Loucy (cell line): Measurements from ENCODE around the gene ATAD3C.

Experiments used
- CTCF ChIP-seq: fragments of 200-600 bp; sonication (generic); conservative IDR thresholded peaks from 2 replicates; pipeline ENCODE4 v1.5.1; 2014; ENCODE audit warnings: mild to moderate bottlenecking, antibody characterized with exemption, low read length
- EZH2phosphoT487 ChIP-seq: fragments of 200-600 bp; IDR thresholded peaks from 2 replicates; pipeline ENCODE4 v1.6.1; 2018; ENCODE audit warnings: antibody characterized with exemption, mild to moderate bottlenecking, moderate library complexity, borderline replicate concordance

DNA sequence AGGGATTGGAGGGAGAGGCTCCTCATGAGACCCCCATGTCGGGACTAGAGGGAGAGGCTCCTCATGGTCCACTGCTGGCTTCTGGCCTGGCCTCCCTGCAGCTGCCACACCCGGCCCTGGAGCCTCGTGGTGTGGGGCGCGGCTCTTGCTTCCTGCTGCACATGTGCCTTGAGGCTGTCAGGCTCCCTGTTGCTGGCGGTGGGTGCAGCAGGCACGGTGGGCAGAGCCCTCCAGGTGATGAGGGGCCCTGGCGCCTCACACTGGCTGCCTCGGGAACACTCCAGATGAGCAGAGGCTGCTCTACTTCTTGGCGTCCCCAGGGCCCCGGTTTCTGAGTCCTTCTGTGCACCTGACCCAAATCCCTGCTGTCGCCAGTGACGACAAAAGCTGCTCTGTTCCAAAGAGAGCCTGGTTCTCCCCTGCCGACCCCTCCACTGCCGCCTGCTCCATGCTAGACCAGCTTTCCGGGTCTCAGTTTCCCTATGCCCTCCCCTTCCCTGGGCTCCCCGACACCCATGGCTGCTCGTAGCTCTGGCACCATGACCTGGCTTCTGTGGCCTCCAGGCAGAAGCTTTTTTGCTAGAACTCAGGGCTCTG, 12.3 kb downstream of the ATAD3C start:
- 0 out of 2 replicates have a peak, but pooled peaks have one; percentile 9 for TF ChIP-seq CTCF
- no peak for TF ChIP-seq EZH2phosphoT487
